ENCODE data around the gene DPF3. TPM values are rescaled to one million over a fixed set of nuclear protein-coding genes. Genes with fewer than 3 reads are reported as not detected.

The DPF3 gene
- total RNA-seq, 1 donor from 2014 or later = 0.90 TPM

DNA sequence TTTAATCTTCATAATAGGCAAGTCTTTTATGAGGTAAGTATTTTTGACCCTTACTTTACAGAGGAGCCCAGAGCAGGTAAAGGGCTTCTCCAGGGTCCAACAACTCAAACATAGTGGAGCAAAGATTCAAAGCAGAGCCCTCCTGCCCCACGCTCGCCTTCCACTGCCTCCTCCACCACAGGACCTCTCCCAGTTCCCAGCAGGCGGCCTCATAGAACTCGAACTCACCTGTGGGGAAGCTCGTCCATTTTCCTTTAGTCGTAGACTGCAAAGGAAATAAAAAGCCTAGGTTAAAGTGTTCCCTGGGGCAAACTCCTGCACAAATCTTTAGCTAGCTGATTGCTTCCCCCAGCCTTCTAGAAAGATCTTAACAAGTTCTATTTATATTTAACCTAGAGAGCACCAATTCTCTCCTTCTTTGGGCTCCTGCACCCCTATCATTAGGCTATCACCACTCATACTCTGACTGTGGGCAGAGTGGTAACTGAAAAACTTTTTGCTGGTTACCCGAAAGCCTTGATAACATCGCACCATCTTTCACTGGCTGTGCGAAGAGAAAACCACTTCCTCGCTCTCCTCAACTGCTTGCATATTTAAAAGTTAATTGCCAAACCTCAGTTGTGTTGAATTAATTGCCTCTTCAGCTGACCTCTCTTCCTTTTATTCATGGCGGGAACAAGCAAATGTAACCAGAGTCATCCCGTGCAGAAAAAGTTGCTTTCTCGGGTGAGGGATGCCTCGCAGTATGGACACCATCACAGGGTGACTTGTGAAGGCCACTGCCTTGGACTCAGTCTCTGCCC is 299.6 kb downstream of the DPF3 start:
- TF ChIP-seq, protein P1, sequence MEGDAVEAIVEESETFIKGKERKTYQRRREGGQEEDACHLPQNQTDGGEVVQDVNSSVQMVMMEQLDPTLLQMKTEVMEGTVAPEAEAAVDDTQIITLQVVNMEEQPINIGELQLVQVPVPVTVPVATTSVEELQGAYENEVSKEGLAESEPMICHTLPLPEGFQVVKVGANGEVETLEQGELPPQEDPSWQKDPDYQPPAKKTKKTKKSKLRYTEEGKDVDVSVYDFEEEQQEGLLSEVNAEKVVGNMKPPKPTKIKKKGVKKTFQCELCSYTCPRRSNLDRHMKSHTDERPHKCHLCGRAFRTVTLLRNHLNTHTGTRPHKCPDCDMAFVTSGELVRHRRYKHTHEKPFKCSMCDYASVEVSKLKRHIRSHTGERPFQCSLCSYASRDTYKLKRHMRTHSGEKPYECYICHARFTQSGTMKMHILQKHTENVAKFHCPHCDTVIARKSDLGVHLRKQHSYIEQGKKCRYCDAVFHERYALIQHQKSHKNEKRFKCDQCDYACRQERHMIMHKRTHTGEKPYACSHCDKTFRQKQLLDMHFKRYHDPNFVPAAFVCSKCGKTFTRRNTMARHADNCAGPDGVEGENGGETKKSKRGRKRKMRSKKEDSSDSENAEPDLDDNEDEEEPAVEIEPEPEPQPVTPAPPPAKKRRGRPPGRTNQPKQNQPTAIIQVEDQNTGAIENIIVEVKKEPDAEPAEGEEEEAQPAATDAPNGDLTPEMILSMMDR (IDR thresholded peaks at IDR 0.05) = no peak
- H3K27ac ChIP-seq = no peak overlapping the region
- H3K4me3 ChIP-seq = no peak overlapping the region
- H3K4me1 ChIP-seq = no peaks in the 10 kb centered on the region
- no peaks in the 10 kb centered on the region for H3K9me3 ChIP-seq
- peak; percentile 45 for ATAC-seq
- no peaks in the 10 kb centered on the region for H3K36me3 ChIP-seq
- intact Hi-C loops (cut with DNase I) = no loop called here
- peaks cover 5% of the 10 kb centered on the region for H3K27me3 ChIP-seq
- DNase-seq = no peak

DNA sequence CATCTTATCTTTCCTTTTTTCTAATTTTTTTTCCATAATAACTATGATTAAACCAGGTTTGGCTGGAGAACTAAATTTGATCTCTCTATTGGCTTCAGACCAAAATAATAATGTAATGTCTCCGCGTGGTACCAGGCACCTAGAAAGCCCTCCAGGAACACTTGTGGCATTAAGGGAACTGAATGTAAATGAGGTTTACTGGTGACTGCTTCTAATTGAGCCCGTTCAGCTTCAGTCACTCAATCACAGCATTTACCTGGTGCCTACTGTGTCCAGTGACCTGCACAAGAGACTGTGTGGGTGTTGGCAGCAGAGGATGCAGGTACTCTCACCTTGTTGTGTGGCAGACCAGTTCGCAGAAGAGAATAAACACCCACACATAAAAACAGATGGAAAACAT is 302.5 kb downstream of the DPF3 start:
- TF ChIP-seq, protein P1 (IDR thresholded peaks at IDR 0.05) = no peak
- Histone ChIP-seq H3K27me3 (no peaks in the 10 kb centered on the region), H3K36me3 (no peaks in the 10 kb centered on the region), H3K4me3 (no peak overlapping the region), H3K27ac (no peak overlapping the region), H3K4me1 (no peaks in the 10 kb centered on the region), H3K9me3 (no peaks in the 10 kb centered on the region)
- no peak for DNase-seq
- intact Hi-C loops (cut with DNase I) = no loop called here
- ATAC-seq = no peak

DNA sequence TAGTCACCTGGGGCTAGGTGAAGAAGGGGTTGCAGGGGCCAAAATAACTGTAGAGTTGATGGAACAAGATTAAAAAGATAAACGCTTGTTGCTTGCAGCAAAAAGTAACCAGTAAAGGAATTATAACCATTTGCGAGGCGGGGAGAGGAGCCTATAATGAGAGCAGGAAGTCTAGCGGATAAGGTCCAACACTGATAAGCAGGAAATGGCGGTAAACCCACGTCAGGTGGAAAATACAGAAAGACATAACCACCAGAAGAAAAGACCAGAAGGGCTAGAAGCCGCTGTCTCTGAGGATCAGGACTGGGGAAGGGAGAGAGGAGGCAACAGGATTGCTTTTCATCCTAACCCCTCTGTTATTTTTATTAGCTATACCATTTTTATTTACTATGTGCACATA is 303.3 kb downstream of the DPF3 start:
- no peaks in the 10 kb centered on the region for H3K9me3 ChIP-seq
- H3K4me3 ChIP-seq = no peak overlapping the region
- intact Hi-C loops (cut with DNase I) = no loop called here
- no peaks in the 10 kb centered on the region for H3K4me1 ChIP-seq
- DNase-seq (no peak), ATAC-seq (no peak)
- TF ChIP-seq, protein P1 (IDR thresholded peaks at IDR 0.05) = no peak
- no peaks in the 10 kb centered on the region for H3K27me3 ChIP-seq
- H3K36me3 ChIP-seq = no peaks in the 10 kb centered on the region
- H3K27ac ChIP-seq = no peak overlapping the region

DNA sequence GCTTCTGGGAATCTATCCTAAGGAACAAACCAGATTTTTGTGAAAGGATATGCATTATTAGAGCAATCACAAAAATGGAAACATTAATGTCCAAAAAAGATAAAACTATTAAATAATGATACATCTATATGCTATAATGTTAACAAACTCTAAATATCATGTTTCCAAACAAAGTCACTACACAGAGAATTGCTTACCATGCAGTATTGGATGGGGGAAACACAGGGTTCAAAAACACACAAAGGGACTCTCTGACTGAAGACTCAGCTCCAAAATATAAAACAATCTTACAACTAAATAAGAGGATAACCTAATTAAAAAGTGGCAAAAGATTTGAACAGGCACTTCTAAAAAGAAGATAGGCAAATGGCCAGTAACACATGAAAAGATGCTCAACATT is 304.2 kb downstream of the DPF3 start:
- intact Hi-C loops (cut with DNase I) = no loop called here
- no peak for ATAC-seq
- no peaks in the 10 kb centered on the region for H3K9me3 ChIP-seq
- TF ChIP-seq, protein P1 (IDR thresholded peaks at IDR 0.05) = no peak
- no peaks in the 10 kb centered on the region for H3K36me3 ChIP-seq
- no peak overlapping the region for H3K4me3 ChIP-seq
- H3K4me1 ChIP-seq = no peaks in the 10 kb centered on the region
- no peaks in the 10 kb centered on the region for H3K27me3 ChIP-seq
- DNase-seq = no peak
- no peak overlapping the region for H3K27ac ChIP-seq

DNA sequence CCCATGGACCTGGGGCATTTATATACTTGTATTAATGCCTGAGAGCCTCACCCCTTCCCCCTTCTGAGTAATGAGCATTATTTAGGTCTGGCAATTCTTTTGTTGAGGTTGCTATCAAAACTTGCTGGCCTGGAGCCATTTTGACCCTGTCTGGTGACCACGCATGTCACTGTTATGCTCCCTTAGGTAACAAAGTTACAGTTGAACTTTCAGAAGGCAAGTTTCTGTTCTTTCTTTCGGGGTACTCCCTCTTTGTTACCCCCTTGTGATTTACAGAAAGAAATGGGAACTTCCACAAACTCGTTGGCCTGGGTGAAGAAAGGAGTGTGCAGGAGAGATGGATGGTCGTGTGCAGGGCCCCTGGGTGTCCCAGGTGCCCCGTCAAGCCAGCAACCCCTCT is 305.4 kb downstream of the DPF3 start:
- intact Hi-C loops (cut with DNase I) = no loop called here

More for the DNA sequence above, 305.4 kb downstream of the DPF3 start:
- Histone ChIP-seq H3K9me3 (no peaks in the 10 kb centered on the region), H3K4me3 (no peak overlapping the region), H3K4me1 (no peaks in the 10 kb centered on the region), H3K27ac (no peak overlapping the region), H3K36me3 (no peaks in the 10 kb centered on the region), H3K27me3 (no peaks in the 10 kb centered on the region)
- ATAC-seq (no peak), DNase-seq (no peak)
- TF ChIP-seq, protein P1 (IDR thresholded peaks at IDR 0.05) = no peak

Measured in upper lobe of right lung (tissue), 1 donor.